ENCODE results near the gene TRIO.

DNA sequence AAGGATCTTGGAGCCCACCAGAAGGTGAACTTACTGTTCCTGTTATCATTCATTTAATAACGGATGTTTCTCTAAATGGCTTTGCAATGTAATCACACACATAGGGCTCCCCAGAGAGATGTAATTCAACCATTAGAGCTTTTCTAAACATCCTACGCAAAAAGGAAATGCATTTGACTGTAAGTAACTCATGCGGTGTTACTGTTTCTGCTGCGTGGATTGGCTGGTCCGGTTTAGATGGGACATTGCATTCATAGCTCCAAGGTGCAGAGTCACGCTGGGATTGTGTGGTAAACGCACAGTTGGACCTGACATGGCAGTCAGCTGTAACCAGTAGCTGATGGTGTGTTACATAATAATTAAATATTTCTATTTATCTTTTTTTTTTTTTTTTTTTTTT lies 252.9 kb downstream of the TRIO start:
- no peak for TF ChIP-seq ZNF558 (tag by site-specific recombination; IDR thresholded peaks at IDR 0.05)
- TF ChIP-seq, protein P1, sequence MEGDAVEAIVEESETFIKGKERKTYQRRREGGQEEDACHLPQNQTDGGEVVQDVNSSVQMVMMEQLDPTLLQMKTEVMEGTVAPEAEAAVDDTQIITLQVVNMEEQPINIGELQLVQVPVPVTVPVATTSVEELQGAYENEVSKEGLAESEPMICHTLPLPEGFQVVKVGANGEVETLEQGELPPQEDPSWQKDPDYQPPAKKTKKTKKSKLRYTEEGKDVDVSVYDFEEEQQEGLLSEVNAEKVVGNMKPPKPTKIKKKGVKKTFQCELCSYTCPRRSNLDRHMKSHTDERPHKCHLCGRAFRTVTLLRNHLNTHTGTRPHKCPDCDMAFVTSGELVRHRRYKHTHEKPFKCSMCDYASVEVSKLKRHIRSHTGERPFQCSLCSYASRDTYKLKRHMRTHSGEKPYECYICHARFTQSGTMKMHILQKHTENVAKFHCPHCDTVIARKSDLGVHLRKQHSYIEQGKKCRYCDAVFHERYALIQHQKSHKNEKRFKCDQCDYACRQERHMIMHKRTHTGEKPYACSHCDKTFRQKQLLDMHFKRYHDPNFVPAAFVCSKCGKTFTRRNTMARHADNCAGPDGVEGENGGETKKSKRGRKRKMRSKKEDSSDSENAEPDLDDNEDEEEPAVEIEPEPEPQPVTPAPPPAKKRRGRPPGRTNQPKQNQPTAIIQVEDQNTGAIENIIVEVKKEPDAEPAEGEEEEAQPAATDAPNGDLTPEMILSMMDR (tag by site-specific recombination; IDR thresholded peaks at IDR 0.05) = no peak
- no peak for TF ChIP-seq ZNF433 (tag by site-specific recombination; IDR thresholded peaks at IDR 0.05; ENCODE audit: low read depth)
- TF ChIP-seq, protein P2, sequence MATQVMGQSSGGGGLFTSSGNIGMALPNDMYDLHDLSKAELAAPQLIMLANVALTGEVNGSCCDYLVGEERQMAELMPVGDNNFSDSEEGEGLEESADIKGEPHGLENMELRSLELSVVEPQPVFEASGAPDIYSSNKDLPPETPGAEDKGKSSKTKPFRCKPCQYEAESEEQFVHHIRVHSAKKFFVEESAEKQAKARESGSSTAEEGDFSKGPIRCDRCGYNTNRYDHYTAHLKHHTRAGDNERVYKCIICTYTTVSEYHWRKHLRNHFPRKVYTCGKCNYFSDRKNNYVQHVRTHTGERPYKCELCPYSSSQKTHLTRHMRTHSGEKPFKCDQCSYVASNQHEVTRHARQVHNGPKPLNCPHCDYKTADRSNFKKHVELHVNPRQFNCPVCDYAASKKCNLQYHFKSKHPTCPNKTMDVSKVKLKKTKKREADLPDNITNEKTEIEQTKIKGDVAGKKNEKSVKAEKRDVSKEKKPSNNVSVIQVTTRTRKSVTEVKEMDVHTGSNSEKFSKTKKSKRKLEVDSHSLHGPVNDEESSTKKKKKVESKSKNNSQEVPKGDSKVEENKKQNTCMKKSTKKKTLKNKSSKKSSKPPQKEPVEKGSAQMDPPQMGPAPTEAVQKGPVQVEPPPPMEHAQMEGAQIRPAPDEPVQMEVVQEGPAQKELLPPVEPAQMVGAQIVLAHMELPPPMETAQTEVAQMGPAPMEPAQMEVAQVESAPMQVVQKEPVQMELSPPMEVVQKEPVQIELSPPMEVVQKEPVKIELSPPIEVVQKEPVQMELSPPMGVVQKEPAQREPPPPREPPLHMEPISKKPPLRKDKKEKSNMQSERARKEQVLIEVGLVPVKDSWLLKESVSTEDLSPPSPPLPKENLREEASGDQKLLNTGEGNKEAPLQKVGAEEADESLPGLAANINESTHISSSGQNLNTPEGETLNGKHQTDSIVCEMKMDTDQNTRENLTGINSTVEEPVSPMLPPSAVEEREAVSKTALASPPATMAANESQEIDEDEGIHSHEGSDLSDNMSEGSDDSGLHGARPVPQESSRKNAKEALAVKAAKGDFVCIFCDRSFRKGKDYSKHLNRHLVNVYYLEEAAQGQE (tag by site-specific recombination; IDR thresholded peaks at IDR 0.05) = no peak
- TF ChIP-seq ZFP37 (tag by site-specific recombination; IDR thresholded peaks at IDR 0.05) = no peak
